Fibroblast of gingiva (primary cell): Measurements from ENCODE around the gene SMYD3.
"Not testable (repeated sequence)": the region's sequence is repeated elsewhere in the genome, so short reads cannot be mapped to it uniquely, and the experiment has no call there.

Source experiments
- DNase-seq: peaks from one replicate; pipeline ENCODE4 v3.0.0-alpha.2; 2011; ENCODE audit warnings: low read depth

Gene SMYD3

GRCh38 chr1:245716561-245716960 is 790.5 kb downstream of the SMYD3 start:
- no peak for DNase-seq

DNA sequence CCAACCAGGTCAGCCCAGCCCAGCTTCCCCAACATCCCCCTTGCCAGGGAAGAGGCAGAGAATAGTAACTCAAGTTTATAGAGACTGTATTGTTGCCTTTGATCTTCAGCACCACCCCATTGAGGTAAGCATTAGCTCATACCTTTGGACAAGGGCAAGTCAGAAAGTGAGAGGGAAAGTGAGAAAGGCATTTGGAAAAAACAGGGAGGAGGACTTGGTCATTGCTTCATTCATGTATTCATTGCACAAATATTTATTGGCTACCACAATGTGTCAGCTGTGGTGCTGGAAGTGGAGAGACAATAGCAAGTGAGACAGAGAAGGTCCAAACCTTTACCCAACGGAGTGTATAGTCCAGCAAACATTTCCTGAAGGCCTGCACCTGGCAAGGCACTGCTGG is 791.1 kb downstream of the SMYD3 start:
- peak; percentile 52 for DNase-seq

- DNase-seq: no peak
Measured at GRCh38 chr1:245715291-245715701, 791.8 kb downstream of the SMYD3 start.

DNA sequence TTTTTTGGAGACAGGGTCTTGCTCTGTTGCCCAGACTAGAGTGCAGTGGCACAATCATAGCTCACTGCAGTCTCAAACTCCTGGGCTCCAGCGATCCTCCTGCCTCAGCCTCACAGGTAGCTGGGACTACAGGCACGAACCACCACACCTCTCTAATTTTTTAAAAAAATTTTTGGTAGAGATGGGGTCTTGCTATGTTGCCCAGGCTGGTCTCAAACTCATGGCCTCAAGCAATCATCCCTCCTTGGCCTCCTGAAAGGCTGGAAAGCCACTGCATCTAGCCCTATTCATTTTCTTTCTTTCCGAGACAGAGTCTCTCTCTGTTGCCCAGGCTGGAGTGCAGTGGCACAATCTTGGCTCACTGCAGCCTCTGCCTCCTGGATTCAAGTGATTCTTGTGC is 793.1 kb downstream of the SMYD3 start:
- DNase-seq: not testable (repeated sequence)

GRCh38 chr1:245710961-245711903 is 795.8 kb downstream of the SMYD3 start:
- DNase-seq: no peak

- no peak for DNase-seq
Measured at GRCh38 chr1:245707941-245708340, 799.1 kb downstream of the SMYD3 start.

GRCh38 chr1:245704765-245705164 is 802.3 kb downstream of the SMYD3 start:
- DNase-seq: no peak

DNA sequence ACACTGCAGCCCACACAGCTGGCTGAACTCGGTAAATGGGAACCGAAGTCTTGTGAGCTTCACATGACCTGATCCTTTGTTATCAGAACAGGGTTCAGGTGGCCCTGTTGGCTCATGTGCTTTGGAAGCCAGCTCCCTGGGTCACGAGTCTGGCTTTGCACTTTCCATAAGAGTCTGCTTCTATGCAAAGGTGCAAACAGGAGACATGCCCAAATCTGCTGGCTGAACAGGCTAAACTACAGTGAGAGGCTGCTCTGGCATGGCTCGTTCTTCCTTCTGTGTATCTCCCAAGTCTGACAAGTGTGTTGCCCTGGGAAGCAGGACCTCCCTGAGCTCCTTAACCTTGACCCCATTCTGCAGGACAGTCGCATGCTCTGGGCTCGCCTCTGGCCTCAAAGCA is 802.7 kb downstream of the SMYD3 start:
- no peak for DNase-seq

DNA sequence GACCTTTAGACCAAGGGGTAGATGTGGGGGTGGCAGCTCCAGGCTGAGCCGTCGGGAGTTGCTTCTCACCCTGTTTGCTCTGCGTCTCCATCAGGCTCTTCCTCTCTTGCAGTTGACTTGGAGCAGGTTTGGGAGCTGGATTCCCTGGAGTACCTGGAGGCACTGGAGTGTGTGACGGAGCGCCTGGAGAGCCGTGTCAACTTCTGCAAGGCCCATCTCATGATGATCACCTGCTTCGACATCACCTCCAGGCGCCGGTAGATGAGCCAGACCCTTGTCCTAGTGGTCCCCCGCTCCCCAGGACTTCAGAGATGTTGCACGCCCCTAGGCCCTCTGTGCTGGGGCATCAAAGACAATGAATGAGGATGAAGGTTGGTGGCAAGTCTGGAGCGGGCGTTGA is 804.7 kb downstream of the SMYD3 start:
- no peak for DNase-seq

- DNase-seq: no peak
Measured at GRCh38 chr1:245701631-245702030, 805.4 kb downstream of the SMYD3 start.

GRCh38 chr1:245700631-245701030 is 806.4 kb downstream of the SMYD3 start:
- DNase-seq: no peak
